NCI-H1436 (cell line): ENCODE measurements around the gene ZBTB16.

Experiments
- DNase-seq: peaks from one replicate; lab custom pipeline; 2025; lab: John Stamatoyannopoulos, UW

Gene ZBTB16

GRCh38 chr11:114083391-114084252 lies 24.1 kb downstream of the ZBTB16 start:
- DNase-seq: no peak

GRCh38 chr11:114084414-114084813 lies 24.9 kb downstream of the ZBTB16 start:
- no peak for DNase-seq

GRCh38 chr11:114085965-114086793 lies 26.7 kb downstream of the ZBTB16 start:
- no peak for DNase-seq

- DNase-seq: no peak
Measured at GRCh38 chr11:114087025-114087424, 27.5 kb downstream of the ZBTB16 start.

- DNase-seq: no peak
Measured at GRCh38 chr11:114088216-114088615, 28.7 kb downstream of the ZBTB16 start.

- DNase-seq: no peak
Measured at GRCh38 chr11:114088836-114089235, 29.3 kb downstream of the ZBTB16 start.

- DNase-seq: no peak
Measured at GRCh38 chr11:114089748-114090147, 30.2 kb downstream of the ZBTB16 start.

- no peak for DNase-seq
Measured at GRCh38 chr11:114090225-114090910, 30.9 kb downstream of the ZBTB16 start.

- no peak for DNase-seq
Measured at GRCh38 chr11:114090976-114091375, 31.5 kb downstream of the ZBTB16 start.

GRCh38 chr11:114091516-114092397 lies 32.2 kb downstream of the ZBTB16 start:
- DNase-seq: no peak

GRCh38 chr11:114092478-114092877 lies 33.0 kb downstream of the ZBTB16 start:
- DNase-seq: no peak

- DNase-seq: no peak
Measured at GRCh38 chr11:114092953-114093352, 33.4 kb downstream of the ZBTB16 start.

GRCh38 chr11:114094516-114094915 lies 35.0 kb downstream of the ZBTB16 start:
- DNase-seq: no peak

- DNase-seq: no peak
Measured at GRCh38 chr11:114095899-114096298, 36.4 kb downstream of the ZBTB16 start.

GRCh38 chr11:114097832-114098231 lies 38.3 kb downstream of the ZBTB16 start:
- no peak for DNase-seq

GRCh38 chr11:114098927-114099326 lies 39.4 kb downstream of the ZBTB16 start:
- no peak for DNase-seq

GRCh38 chr11:114099392-114100178 lies 40.1 kb downstream of the ZBTB16 start:
- DNase-seq: no peak

- DNase-seq: no peak
Measured at GRCh38 chr11:114102993-114103896, 43.7 kb downstream of the ZBTB16 start.

GRCh38 chr11:114105611-114106010 lies 46.1 kb downstream of the ZBTB16 start:
- DNase-seq: no peak

- DNase-seq: no peak
Measured at GRCh38 chr11:114106047-114106446, 46.5 kb downstream of the ZBTB16 start.
